GM19240 (cell line): Measurements from ENCODE around the gene PNMA8C.

Experiments
- DNase-seq: peaks from one replicate; pipeline ENCODE4 v3.0.0; 2011; ENCODE audit warnings: low spot score; ENCODE audit not compliant: insufficient read length

The PNMA8C gene

GRCh38 chr19:46428239-46429135, at the start of gene PNMA8C:
Gene PNMA8C, minus strand, starts transcription at chr19:46428936. Its CDS starts 577 bp downstream, at chr19:46428359.
- no peak for DNase-seq

- DNase-seq, result no peak
Observed at GRCh38 chr19:46475986-46476385, 47.2 kb upstream of the PNMA8C start.

- no peak for DNase-seq
Observed at GRCh38 chr19:46474211-46474610, 45.5 kb upstream of the PNMA8C start.

GRCh38 chr19:46472592-46472991, 43.9 kb upstream of the PNMA8C start:
- no peak for DNase-seq

- no peak for DNase-seq
Observed at GRCh38 chr19:46471811-46472543, 43.2 kb upstream of the PNMA8C start.

GRCh38 chr19:46471116-46471733, 42.5 kb upstream of the PNMA8C start, which contains the start of gene PNMA8A:
Gene PNMA8A, minus strand, starts transcription at chr19:46471563. Its CDS starts 528 bp downstream, at chr19:46471035.
- no peak for DNase-seq

- DNase-seq, result no peak
Observed at GRCh38 chr19:46470376-46470775, 41.6 kb upstream of the PNMA8C start.

- DNase-seq, result no peak
Observed at GRCh38 chr19:46469541-46470185, 40.9 kb upstream of the PNMA8C start.

- DNase-seq, result no peak
Observed at GRCh38 chr19:46466536-46467196, 37.9 kb upstream of the PNMA8C start.

- no peak for DNase-seq
Observed at GRCh38 chr19:46463516-46463915, 34.8 kb upstream of the PNMA8C start.

- DNase-seq, result no peak
Observed at GRCh38 chr19:46461537-46461936, 32.8 kb upstream of the PNMA8C start.

GRCh38 chr19:46460981-46461380, 32.2 kb upstream of the PNMA8C start:
- no peak for DNase-seq

- no peak for DNase-seq
Observed at GRCh38 chr19:46460055-46460454, 31.3 kb upstream of the PNMA8C start.

GRCh38 chr19:46456930-46457329, 28.2 kb upstream of the PNMA8C start:
- DNase-seq, result no peak

GRCh38 chr19:46454244-46454643, 25.5 kb upstream of the PNMA8C start:
- no peak for DNase-seq

- DNase-seq, result no peak
Observed at GRCh38 chr19:46453661-46454060, 24.9 kb upstream of the PNMA8C start.

- DNase-seq, result no peak
Observed at GRCh38 chr19:46452186-46452585, 23.4 kb upstream of the PNMA8C start.

- no peak for DNase-seq
Observed at GRCh38 chr19:46451352-46451751, 22.6 kb upstream of the PNMA8C start.

GRCh38 chr19:46450737-46451136, 22.0 kb upstream of the PNMA8C start:
- DNase-seq, result no peak

GRCh38 chr19:46449228-46449627, 20.5 kb upstream of the PNMA8C start:
- DNase-seq, result no peak

- no peak for DNase-seq
Observed at GRCh38 chr19:46448601-46449000, 19.9 kb upstream of the PNMA8C start.
